Measurements from ENCODE around the gene LIN52. TPM values are rescaled to one million over a fixed set of nuclear protein-coding genes. Genes with fewer than 3 reads are reported as not detected.

Gene LIN52
- total RNA-seq, 4 donors from 2014 or later, result 8.3 to 13.4 (median 9.9) TPM

DNA sequence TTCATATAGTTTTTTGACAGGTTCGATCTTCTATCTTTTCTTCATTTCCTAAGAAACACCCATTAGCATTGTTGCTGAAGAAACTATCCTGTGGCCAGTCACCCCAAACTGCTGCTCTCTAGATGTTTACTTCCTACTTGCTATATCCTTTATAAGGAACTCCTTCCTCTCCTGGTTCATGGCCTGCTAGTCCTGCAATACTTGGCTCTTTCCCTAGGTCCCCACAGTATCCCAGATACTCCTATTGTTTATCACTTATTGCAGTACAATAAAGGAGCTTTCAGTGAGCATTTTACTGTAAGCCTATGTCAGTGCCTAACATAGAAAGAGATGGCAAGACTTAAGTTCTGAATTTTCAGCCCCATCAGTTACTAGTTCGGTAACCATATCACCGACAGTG, 3.3 kb upstream of the LIN52 start:
- no peak for TF ChIP-seq CTCF (IDR thresholded peaks at IDR 0.05; ENCODE audit: low read depth)

- no peak for TF ChIP-seq CTCF (IDR thresholded peaks at IDR 0.05; ENCODE audit: low read depth)
Measured at GRCh38 chr14:74083161-74083560, 1.6 kb upstream of the LIN52 start.

GRCh38 chr14:74083784-74084276, 926 bp upstream of the LIN52 start:
- no peak for TF ChIP-seq CTCF (IDR thresholded peaks at IDR 0.05; ENCODE audit: low read depth)

- TF ChIP-seq CTCF (IDR thresholded peaks at IDR 0.05; ENCODE audit: low read depth), result no peak
Measured at GRCh38 chr14:74085047-74085637, 386 bp downstream of the LIN52 start.

DNA sequence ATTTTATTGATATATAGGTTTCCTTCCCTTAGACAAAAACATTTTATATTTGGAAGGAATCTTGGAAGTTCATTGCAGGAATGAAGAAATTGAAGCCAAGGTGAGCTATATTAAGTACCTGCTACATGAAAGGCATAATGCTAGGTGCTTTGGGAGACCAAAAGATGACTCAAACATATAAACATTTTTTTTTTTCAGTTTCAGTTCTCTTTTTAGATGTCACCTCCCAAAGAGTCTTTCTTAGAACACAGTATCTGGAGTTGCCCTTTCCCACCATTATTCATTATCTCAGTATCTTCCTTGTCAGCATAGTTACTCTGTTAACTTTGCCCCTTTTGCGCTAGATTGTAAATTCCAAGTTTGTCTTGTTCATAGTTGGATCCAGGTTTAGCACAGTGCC, 1.1 kb downstream of the LIN52 start:
- TF ChIP-seq CTCF (IDR thresholded peaks at IDR 0.05; ENCODE audit: low read depth), result no peak

- no peak for TF ChIP-seq CTCF (IDR thresholded peaks at IDR 0.05; ENCODE audit: low read depth)
Measured at GRCh38 chr14:74089251-74090020, 4.7 kb downstream of the LIN52 start.

DNA sequence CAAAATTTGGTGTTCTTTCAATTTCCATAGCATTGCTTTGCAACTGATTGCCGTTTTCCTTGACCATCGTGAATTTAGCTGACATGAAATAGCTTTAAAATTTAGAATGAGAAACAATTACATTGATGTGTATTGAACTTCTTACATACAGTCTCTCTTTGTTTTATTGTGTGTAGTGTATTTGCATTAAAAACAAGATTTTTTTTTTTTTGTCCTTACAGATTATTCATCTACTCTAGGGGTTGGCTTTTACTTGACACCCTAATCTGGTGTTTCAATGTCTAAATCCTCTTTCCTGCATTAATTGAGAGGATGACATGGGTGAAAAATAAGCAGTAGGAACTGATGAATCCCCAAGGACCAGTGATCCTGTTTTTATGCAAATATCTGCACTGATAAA, 20.6 kb downstream of the LIN52 start:
- TF ChIP-seq CTCF (IDR thresholded peaks at IDR 0.05; ENCODE audit: low read depth), result no peak
